A673 (cell line): ENCODE measurements around the gene CAMK2G. TPM values are rescaled to one million over a fixed set of nuclear protein-coding genes. Genes with fewer than 3 reads are reported as not detected.

Experiments
- BruUV-seq: library from RNA; stranded (reverse); fragments of 400-500 nt; replicated peaks from 2 replicates; lab custom pipeline; 2021; lab: Mats Ljungman, UMichigan
- CTCF ChIA-PET: fragments of 300-600 bp; sonication (Branson Sonifier 250); formaldehyde crosslinking; loops from one replicate; lab custom pipeline; 2022; ENCODE audit warnings: antibody characterized with exemption; lab: Charles Lee
- POLR2A ChIA-PET: fragments of 300-600 bp; sonication (Branson Sonifier 250); formaldehyde crosslinking; loops from one replicate; lab custom pipeline; 2022; ENCODE audit warnings: antibody characterized with exemption; ENCODE audit not compliant: low non-redundant PET; lab: Charles Lee
- DNase-seq: peaks from one replicate; pipeline ENCODE4 v3.0.0-alpha.2; 2015; ENCODE audit warnings: low spot score
- H3K27ac ChIP-seq: fragments of 200-600 bp; sonication (generic); 2 replicates; pipeline ENCODE4 v1.5.1; 2016; ENCODE audit warnings: mixed run types, low read depth, mild to moderate bottlenecking, mixed read lengths, antibody characterized with exemption, low read length; ENCODE audit not compliant: poor library complexity, severe bottlenecking
- H3K27me3 ChIP-seq: fragments of 200-600 bp; sonication (generic); replicated peaks from 2 replicates; pipeline ENCODE4 v1.6.1; 2017; ENCODE audit warnings: mixed run types, low read depth, mild to moderate bottlenecking, mixed read lengths, antibody characterized with exemption, low read length; ENCODE audit not compliant: insufficient read depth, poor library complexity
- H3K36me3 ChIP-seq: fragments of 200-600 bp; sonication (generic); 2 replicates; pipeline ENCODE4 v1.6.1; 2016; ENCODE audit warnings: mixed run types, mild to moderate bottlenecking, mixed read lengths, antibody characterized with exemption, low read length; ENCODE audit not compliant: insufficient read depth, poor library complexity, severe bottlenecking
- H3K4me1 ChIP-seq: fragments of 200-600 bp; sonication (generic); 2 replicates; pipeline ENCODE4 v1.6.1; 2017; ENCODE audit warnings: mixed run types, mild to moderate bottlenecking, mixed read lengths, antibody characterized with exemption, low read length; ENCODE audit not compliant: insufficient read depth, poor library complexity, severe bottlenecking
- H3K4me3 ChIP-seq: fragments of 200-600 bp; sonication (generic); 2 replicates; pipeline ENCODE4 v1.5.1; 2016; ENCODE audit warnings: low read depth, mixed run types, mild to moderate bottlenecking, mixed read lengths, low read length; ENCODE audit not compliant: poor library complexity, severe bottlenecking
- H3K9me3 ChIP-seq: fragments of 200-600 bp; sonication (generic); 2 replicates; pipeline ENCODE4 v1.6.1; 2016; ENCODE audit warnings: mixed run types, low read depth, mild to moderate bottlenecking, mixed read lengths, antibody characterized with exemption, low read length; ENCODE audit not compliant: poor library complexity, severe bottlenecking
- EZH2 ChIP-seq: fragments of 200-600 bp; sonication (generic); IDR thresholded peaks from 2 replicates; pipeline ENCODE4 v1.6.1; 2017; ENCODE audit warnings: borderline replicate concordance, low read depth, mild to moderate bottlenecking, mixed read lengths, antibody characterized with exemption, low read length; ENCODE audit not compliant: poor library complexity, severe bottlenecking
- intact Hi-C: fragments of 100-400 bp; cut with micrococcal nuclease; formaldehyde crosslinking; loops from one replicate; pipeline ENCODE4 v1.10.0; 2022; ENCODE audit not compliant: unreplicated experiment
- total RNA-seq: library from RNA; stranded (reverse); gene quantifications from 2 replicates; pipeline ENCODE4 v1.2.3, GENCODE V29; 2021
- TF ChIP-seq, protein P1 (sequence below): fragments of 300-800, 200-600 bp; sonication (generic); conservative IDR thresholded peaks from 2 replicates; pipeline ENCODE4 v1.5.1; 2017; ENCODE audit warnings: low read depth, mild to moderate bottlenecking, antibody characterized with exemption, low read length, moderate library complexity, mixed read lengths

The CAMK2G gene
- total RNA-seq, 1 experiment from 2014 or later = 32.7 TPM

DNA sequence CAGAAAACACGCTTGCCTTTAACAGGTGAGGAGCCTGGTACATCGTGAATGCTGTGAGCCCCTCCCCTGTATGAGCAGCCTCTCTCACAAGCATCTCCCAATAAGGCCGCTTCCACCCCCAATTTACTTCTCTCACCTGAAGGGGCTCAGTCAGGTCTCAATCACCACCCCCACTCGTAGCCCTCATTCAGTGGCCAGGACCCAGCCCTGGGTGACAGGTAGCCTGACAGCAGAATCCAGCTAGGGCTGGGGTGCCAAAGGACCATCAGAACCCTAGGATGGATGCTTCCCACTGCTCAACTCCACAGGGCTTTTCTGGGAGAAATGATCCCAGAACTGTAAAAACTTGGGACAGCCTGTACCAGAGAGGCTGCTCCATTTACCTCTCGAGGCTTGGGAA lies 56.5 kb downstream of the CAMK2G start:
- BruUV-seq = no TSS peak
- CTCF ChIA-PET = interaction anchor here (0.5 kb wide), 1 partner anchor 234 kb away, joined by 7 read pairs; no protein-coding TSS in a partner anchor

DNA sequence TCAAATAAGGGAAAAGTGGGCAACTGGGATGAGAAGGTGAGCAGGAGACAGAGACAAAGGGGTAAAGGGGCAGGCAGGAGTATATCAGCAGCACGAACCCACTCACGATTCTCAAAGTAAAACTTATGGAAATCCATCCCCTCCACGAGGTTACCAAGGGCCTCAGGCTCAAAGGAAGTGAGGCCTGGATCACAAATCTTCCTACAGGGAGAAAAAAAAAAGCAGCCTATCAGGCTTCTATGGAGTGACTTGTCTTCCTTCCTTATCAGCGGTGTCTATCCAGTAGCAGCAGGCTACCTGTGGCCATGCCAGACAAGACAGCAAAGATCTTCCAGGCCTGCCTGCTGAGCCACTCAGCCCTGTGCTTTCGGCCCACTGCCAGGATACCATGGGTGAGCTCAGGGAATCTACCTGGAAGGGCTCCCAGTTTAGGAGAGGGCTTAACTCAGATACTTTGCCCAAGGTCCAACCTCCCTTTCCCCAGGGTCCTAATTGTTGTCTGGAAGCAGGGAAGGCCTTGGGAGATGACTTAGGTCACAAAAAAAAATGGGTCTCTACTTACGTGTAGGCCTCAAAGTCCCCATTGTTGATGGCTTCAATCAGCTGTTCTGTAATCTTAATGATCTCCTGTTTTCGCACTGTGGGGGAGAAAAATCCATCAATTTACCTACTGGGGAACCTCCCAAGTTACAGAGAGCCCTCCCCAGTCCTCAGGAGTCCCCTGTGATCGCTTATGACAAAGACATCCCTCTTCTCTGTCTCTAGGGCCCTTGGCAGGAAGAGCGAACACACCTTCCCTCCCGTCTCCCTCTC lies 57.2 kb downstream of the CAMK2G start:
- Histone ChIP-seq H3K27me3 (no peaks in the 10 kb centered on the region), H3K36me3 (peaks cover 5% of the 10 kb centered on the region), H3K27ac (no peak overlapping the region), H3K9me3 (no peaks in the 10 kb centered on the region), H3K4me3 (no peak overlapping the region), H3K4me1 (no peaks in the 10 kb centered on the region)
- DNase-seq = no peak
- intact Hi-C loops = no loop called here
- ChIA-PET POLR2A (no interaction called here), CTCF (no interaction called here)
- no TSS peak for BruUV-seq
- TF ChIP-seq, protein P1, sequence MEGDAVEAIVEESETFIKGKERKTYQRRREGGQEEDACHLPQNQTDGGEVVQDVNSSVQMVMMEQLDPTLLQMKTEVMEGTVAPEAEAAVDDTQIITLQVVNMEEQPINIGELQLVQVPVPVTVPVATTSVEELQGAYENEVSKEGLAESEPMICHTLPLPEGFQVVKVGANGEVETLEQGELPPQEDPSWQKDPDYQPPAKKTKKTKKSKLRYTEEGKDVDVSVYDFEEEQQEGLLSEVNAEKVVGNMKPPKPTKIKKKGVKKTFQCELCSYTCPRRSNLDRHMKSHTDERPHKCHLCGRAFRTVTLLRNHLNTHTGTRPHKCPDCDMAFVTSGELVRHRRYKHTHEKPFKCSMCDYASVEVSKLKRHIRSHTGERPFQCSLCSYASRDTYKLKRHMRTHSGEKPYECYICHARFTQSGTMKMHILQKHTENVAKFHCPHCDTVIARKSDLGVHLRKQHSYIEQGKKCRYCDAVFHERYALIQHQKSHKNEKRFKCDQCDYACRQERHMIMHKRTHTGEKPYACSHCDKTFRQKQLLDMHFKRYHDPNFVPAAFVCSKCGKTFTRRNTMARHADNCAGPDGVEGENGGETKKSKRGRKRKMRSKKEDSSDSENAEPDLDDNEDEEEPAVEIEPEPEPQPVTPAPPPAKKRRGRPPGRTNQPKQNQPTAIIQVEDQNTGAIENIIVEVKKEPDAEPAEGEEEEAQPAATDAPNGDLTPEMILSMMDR = no peak
- TF ChIP-seq EZH2 = no peak

More for the DNA sequence above, 56.5 kb downstream of the CAMK2G start:
- peaks cover 5% of the 10 kb centered on the region for H3K36me3 ChIP-seq
- TF ChIP-seq, protein P1 = no peak
- no peak for TF ChIP-seq EZH2
- no peaks in the 10 kb centered on the region for H3K4me1 ChIP-seq
- no peaks in the 10 kb centered on the region for H3K27me3 ChIP-seq
- intact Hi-C loops = no loop called here
- no peak for DNase-seq
- no peak overlapping the region for H3K27ac ChIP-seq
- no peak overlapping the region for H3K4me3 ChIP-seq
- POLR2A ChIA-PET = no interaction called here
- H3K9me3 ChIP-seq = no peaks in the 10 kb centered on the region

DNA sequence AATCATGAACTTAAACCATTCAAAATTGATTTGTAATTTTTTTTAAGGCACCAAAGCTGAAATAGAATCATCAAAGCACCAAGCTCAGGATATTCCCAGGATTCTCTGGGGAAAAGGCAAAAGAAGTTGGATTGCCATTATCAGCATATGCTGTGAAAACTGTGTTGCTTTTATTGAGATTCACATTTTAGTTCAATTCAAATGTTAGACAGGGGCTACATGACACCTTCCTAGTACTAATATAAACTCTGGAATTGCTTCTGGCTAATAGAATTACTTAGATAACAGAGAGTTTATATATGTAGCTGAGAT lies 58.7 kb downstream of the CAMK2G start:
- H3K4me3 ChIP-seq = no peak overlapping the region
- intact Hi-C loops = no loop called here
- no peaks in the 10 kb centered on the region for H3K27me3 ChIP-seq
- CTCF ChIA-PET = no interaction called here
- no peak overlapping the region for H3K27ac ChIP-seq
- TF ChIP-seq EZH2 = no peak
- TF ChIP-seq, protein P1 = no peak
- POLR2A ChIA-PET = no interaction called here
- no peaks in the 10 kb centered on the region for H3K4me1 ChIP-seq
- BruUV-seq = no TSS peak
- H3K9me3 ChIP-seq = no peaks in the 10 kb centered on the region
- no peak for DNase-seq
- H3K36me3 ChIP-seq = peaks cover 5% of the 10 kb centered on the region
